ENCODE data around the gene FARS2.

DNA sequence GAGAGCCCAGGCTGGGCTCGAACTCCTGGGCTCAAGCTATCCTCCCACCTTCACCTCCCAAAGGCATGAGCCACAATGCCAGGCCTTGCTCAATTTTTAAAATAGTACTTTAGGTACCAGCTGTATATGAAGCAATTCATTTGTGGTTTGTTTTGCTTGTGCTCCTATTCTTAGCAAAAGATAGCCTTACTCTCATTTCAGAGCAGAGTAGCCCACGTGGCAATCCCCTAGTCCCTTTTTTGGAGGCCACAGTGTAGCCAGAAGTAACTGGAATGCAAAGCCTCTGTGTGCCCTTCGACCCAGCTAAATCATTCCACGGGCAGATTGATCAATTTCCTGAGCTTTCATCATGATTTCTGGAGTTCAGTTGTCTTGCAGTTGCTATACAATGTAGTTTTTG is 373.2 kb downstream of the FARS2 start:
- TF ChIP-seq, protein P1, sequence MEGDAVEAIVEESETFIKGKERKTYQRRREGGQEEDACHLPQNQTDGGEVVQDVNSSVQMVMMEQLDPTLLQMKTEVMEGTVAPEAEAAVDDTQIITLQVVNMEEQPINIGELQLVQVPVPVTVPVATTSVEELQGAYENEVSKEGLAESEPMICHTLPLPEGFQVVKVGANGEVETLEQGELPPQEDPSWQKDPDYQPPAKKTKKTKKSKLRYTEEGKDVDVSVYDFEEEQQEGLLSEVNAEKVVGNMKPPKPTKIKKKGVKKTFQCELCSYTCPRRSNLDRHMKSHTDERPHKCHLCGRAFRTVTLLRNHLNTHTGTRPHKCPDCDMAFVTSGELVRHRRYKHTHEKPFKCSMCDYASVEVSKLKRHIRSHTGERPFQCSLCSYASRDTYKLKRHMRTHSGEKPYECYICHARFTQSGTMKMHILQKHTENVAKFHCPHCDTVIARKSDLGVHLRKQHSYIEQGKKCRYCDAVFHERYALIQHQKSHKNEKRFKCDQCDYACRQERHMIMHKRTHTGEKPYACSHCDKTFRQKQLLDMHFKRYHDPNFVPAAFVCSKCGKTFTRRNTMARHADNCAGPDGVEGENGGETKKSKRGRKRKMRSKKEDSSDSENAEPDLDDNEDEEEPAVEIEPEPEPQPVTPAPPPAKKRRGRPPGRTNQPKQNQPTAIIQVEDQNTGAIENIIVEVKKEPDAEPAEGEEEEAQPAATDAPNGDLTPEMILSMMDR (IDR thresholded peaks at IDR 0.05): no peak
- no peak for TF ChIP-seq POLR2A (IDR thresholded peaks at IDR 0.05)

Measured in esophagus squamous epithelium (tissue), 4 donors.